Muscle of back (tissue), 11 donors: ENCODE results near the gene CRACR2B. TPM values are rescaled to one million over a fixed set of nuclear protein-coding genes. Genes with fewer than 3 reads are reported as not detected.
A peak's percentile ranks its signal among the peaks of the same experiment; 100 is the strongest.

Experiments used
- DNase-seq, 3 donors: peaks; one replicate each; pipeline versions ENCODE4 v3.0.0 to v3.0.0-alpha.2; 2013
- polyA plus RNA-seq, 10 donors: library from polyadenylated mRNA; unstranded; fragments of 120-200 nt; gene quantifications; one replicate each; pipeline ENCODE4 v1.2.1, GENCODE V29; 2013; ENCODE audit not compliant: insufficient read length in 10 of 10

Gene CRACR2B
- polyA plus RNA-seq, 10 donors, result 8.2 to 16.0 (median 10.9) TPM

GRCh38 chr11:850775-851763, 23.4 kb downstream of the CRACR2B start:
- DNase-seq, result peak in 1 of 3 donors; percentile 57

- no peak for DNase-seq
Measured at GRCh38 chr11:852762-853161, 25.0 kb downstream of the CRACR2B start.

- no peak for DNase-seq
Measured at GRCh38 chr11:853682-854448, 26.1 kb downstream of the CRACR2B start.

GRCh38 chr11:854601-855329, 27.0 kb downstream of the CRACR2B start:
- DNase-seq, result no peak

- no peak for DNase-seq
Measured at GRCh38 chr11:855330-855674, 27.6 kb downstream of the CRACR2B start.

- no peak for DNase-seq
Measured at GRCh38 chr11:855796-856195, 28.1 kb downstream of the CRACR2B start.

- no peak for DNase-seq
Measured at GRCh38 chr11:856397-856796, 28.7 kb downstream of the CRACR2B start.

- no peak for DNase-seq
Measured at GRCh38 chr11:858053-858761, 30.5 kb downstream of the CRACR2B start.

- no peak for DNase-seq
Measured at GRCh38 chr11:858762-859339, 31.1 kb downstream of the CRACR2B start.

GRCh38 chr11:859394-860131, 31.8 kb downstream of the CRACR2B start:
- DNase-seq, result peak; percentile 56 to 90 (median 83)

GRCh38 chr11:860234-861104, 32.8 kb downstream of the CRACR2B start:
- DNase-seq, result no peak

GRCh38 chr11:861105-861479, 33.4 kb downstream of the CRACR2B start:
- DNase-seq, result no peak

GRCh38 chr11:862081-862661, 34.5 kb downstream of the CRACR2B start:
- DNase-seq, result peak in 2 of 3 donors; percentile 38 to 65

- peak in 1 of 3 donors; percentile 29 for DNase-seq
Measured at GRCh38 chr11:862696-863022, 34.9 kb downstream of the CRACR2B start.

GRCh38 chr11:863023-863909, 35.5 kb downstream of the CRACR2B start:
- DNase-seq, result peak in 1 of 3 donors; percentile 17

GRCh38 chr11:863910-864827, 36.5 kb downstream of the CRACR2B start:
- DNase-seq, result peak in 1 of 3 donors; percentile 24

- DNase-seq, result peak in 1 of 3 donors; percentile 23
Measured at GRCh38 chr11:864898-865297, 37.2 kb downstream of the CRACR2B start.
